Glomerular endothelial cell (primary cell): ENCODE results near the gene SPINDOC. TPM values are rescaled to one million over a fixed set of nuclear protein-coding genes. Genes with fewer than 3 reads are reported as not detected.

Experiments
- DNase-seq: peaks from one replicate; pipeline ENCODE4 v3.0.0-alpha.2; 2011; ENCODE audit warnings: low read depth, low spot score; ENCODE audit errors: extremely low read depth
- total RNA-seq: library from RNA; depleted of rRNA; stranded (reverse); fragments of >200 nt; gene quantifications from 2 replicates; pipeline ENCODE4 v1.2.3, GENCODE V29; 2015

SPINDOC gene
- total RNA-seq, 1 donor from 2014 or later = 41.6 TPM

DNA sequence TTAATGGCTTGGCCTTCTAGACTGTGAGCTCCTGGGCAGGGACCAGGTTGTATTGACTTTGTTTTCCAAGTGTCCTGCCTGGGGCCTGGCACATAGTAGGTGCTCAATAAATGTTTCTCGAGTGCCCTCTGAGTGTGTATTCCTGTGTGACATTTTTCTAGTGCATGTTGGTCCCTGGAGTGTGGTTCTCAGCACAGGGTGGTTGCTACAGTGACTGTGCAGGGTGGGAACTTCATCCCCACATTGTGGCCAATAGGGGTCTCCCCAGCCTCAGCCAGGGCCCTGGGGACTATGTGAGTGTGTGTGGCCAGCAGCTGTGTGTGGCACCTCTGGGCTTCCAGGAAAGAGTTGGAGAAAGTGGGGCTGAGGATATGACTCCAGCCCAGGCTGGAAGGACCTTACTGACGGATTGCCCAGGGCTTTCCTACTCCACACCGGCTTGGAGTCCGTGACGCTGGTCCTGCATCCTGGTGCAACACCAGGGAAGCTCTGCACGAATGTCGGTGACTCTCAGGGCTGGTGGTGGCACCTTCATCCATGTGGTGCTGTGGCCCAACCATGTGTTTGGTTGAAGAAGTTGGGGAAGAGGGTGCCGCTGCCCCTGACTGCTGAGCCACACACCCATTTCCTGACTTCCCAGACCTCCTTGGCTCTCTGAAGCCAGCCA is 16.7 kb downstream of the SPINDOC start:
- no peak for DNase-seq

DNA sequence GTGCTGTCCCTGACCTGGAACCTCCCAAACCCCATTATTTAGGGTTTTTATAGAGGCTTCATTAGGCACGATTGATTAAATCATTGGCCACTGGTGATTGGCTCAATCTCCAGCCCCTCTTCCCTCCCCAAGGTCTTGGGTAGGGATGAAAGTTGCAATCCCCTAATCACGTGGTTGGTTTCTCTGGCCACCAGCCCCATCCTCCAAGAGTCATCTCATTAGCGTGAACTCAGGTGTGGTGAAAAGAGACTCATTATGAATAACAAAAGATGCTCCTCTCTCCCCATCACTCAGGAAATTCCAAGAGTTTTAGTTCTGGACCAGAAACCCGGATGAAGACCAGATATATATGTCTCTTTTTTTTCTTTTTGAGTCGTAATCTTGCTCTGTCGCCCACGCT is 18.1 kb downstream of the SPINDOC start:
- DNase-seq = no peak

DNA sequence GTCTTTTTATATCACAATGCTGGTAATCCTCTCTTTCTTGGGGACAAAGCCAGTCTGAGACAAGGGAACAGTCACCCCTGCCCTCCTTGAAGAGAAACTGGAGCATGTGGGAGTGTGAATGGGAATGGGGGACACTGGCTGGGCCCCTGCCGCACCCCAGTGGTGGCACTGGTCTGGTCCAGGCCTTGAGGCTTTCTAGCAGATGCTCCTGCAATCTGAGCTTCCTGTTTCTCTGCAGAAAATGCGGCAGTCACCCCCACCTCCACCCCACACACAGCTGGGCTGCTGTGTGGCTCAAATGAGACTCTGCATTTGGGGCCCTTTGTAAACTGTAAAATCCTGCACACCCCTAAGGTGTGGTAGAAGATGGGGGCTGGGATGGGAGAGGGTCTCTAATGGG is 19.1 kb downstream of the SPINDOC start:
- DNase-seq = no peak

DNA sequence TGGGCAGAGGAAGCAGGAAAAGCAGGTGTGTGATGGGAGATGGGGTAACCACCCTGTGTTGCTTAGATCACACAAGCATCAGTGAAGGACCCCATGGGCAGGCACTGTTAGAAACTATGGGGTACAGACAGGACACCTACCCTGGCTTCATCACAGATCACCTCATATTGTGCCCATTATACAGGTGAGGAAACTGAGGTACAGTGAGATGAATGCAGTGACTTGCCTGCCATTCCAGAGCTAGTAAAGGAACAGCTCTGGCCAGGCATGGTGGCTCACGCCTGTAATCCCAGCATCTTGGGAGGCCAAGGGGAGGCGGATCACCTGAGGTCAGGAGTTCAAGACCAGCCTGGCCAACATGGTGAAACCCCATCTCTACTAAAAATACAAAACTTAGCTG is 19.8 kb downstream of the SPINDOC start:
- no peak for DNase-seq

DNA sequence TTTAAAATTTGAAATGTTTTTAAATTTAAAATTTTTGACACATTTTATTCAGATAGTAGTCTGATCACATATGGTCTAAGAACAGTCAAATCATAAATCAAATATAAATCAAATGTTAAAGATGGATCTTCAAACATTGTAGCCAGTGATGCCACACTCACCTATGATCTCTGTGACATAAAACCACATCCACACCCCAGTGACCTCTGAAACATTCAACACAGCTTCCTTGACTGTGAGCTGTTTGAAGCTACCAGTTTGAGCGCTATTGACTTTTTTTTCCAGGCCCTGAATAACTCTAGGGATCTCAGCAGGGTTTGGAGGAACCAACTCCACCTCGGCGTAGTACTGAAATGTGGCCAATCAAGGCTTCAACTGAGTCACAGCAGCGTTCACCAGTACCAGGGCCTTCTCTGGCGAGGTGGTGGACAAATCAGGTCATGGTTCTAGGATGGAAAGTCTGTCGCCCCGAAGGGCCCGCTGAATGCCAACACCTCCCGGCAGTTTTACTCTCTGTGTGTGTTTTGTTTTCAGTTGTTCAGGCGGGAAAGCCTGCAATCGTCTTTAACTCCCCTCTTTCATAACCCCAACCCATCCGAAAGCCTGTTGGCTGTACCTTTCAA is 21.4 kb downstream of the SPINDOC start:
- DNase-seq = no peak

DNA sequence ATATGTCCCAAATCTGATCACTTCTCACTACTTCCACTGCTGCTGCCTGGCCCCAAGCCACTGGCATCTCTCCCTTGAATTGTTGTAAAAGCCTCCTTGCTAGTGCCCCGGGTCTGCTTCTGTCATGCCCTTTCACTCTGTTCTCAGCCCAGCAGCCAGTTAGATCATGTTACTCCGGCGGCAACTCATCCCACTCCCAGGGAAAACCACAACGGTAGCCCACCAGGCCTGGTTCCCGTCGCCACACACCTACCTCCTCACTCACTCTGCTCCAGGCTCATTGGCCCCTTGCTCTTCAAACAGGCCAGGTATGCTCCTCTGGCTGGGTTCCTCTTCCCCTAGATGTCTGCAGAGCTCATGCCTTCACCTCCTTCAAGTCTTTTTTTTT is 21.9 kb downstream of the SPINDOC start:
- DNase-seq = no peak

DNA sequence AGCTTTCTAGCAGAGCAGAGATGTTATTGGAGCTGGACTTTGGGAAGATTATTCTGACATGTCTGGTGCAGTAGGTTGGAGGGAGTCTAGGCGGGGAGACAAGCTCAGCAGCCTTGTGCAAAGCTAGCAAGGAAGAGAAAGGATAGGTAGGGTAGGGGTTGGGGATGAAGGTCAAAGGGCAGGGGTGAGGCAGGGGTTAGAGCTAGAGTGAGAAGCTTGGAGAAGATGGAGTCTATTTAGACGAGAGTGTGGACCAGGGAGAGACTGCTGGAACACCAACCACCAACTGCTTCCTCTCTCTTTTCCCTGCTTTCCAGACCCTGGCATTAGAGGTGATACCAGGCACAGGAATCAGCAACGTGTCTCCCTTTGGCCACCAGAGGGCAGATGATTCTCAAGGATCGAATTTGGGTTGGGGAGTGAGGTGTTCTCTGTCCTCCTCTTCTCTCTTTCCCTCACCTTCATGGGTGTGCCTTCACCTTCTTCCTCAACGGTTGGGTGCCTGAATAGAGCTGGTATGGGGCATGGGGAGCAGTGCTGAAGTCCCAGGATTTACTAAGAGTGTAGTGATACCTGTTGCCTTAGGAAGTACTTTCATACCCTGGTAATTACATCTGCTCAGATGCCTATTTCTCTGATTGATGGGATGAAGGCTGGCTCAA is 23.9 kb downstream of the SPINDOC start:
- DNase-seq = no peak

DNA sequence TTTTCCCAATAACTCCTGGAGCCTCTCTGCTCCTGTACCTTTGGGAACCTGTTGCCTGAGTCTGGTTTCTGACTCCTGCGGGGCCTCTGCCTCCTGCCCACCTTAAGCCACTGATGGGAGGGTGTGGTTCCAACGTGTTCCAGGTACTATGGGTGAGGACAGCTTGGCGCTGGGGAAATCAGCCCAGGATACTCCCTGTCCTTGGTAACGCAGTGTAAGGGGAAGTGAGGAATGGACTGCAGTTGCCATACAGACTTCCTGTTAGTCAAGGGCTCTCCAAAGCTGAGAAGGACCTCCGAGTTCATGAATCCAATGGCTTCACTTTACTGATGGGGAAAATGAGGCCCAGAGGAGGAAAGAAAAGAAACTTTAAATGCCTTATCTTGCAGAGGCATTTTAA is 24.5 kb downstream of the SPINDOC start:
- no peak for DNase-seq

DNA sequence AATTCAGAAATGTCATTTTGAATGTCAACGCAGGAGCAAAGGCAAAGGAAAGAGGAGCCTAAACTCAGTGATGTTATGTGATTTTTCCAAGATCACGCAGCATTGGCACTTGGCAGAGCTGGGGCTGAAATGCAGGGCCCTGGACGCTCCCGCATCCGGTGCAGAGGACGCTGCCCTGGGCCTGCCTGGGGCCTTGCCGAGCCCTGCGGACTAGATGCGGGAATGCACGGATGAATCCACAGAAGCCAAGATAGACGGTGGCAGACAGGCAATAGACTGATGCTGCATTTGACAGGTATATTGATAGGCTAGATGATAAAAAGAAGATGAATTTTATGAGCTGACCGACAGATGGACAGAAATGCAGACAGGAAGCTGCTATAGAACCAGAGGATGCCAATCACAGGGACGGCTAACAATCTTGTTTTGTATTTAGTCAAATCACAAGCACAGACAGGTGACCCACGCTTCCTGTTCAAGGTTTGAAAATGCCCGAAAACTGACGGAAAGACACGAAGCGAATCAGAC is 25.0 kb downstream of the SPINDOC start:
- DNase-seq = no peak

DNA sequence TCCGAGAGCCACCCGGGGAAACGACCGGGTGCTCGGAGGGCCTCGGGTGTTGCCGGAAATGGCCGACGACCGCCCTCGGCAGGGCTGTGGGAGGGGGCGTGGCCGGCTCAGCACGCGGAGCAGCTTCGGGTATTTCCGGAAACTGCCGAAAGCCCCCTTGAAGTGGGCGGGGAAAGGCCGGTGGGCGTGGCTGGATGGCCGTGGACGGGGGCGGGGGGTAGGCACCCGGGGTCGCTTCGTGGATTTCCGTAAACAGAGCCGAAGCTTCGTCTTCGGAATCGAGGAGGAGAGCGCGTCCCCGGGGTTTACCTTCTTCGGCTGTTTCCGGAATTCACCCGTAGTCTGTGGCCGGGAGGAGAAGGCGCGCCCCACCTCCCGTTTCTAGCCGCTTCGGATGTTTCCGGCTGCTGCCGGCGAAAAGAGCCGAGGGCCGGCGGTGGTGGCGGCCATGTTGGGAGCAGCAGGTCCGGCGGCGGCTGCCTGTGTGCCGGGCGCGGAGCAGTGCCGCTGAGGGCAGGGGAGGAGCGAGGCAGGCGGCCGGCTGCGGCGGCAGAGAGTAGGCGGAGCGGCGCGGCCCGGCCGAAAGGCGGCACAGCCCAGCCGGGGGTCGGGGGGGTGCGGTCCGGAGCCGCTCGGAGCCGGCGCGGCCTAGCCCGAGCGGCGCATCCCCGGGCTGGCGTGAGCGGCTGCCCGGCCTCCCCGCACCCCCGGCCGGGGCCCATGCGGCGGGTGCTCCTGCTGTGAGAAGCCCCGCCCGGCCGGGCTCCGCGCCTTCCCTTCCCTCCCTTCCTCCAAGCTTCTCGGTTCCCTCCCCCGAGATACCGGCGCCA is 25.6 kb downstream of the SPINDOC start, which contains the start of gene MARK2:
MARK2 (plus strand) TSS at position 433 of the 830 bp plus-strand sequence; CDS start at position 830, 397 bp downstream.
- DNase-seq = peak; percentile 70

DNA sequence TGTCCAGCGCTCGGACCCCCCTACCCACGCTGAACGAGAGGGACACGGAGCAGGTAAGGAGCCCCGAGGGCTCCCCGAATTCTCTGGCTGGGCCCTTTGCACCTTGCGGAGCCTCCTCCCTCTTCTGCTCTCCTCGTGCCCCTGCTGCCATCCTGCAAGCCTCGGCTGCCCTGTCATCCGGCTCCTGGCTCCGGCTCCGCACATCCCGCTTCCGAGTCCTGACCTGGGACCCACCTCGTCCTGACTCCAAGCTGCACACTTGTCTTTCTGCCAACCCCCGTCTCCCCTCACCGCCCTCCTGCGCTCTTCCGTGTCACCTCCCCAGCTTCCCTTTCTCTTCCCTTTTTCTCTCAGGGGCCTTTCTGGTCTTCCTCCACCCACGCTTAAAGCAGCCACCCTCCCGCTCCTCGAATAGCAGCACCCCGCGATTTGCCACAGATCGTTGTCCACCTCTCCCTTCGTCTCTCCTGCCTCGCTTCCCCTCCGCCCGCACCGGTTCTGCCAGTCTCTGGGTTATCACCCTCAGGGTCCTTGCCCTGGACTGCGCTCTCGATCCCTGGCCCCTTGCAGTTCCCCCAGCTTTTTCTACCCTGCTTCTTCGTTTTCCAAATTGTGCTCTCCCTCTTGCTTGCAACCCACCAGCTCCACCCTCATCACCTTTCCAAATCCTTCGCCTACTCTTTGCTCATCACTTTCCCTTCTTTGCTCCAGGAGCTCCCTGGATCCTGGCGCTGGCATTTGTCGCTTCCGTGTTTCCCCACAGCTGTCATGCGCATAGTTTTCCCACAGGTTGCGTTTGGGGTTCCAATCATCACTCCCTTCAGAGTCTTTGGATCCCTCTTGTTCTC is 26.5 kb downstream of the SPINDOC start:
- DNase-seq = no peak

DNA sequence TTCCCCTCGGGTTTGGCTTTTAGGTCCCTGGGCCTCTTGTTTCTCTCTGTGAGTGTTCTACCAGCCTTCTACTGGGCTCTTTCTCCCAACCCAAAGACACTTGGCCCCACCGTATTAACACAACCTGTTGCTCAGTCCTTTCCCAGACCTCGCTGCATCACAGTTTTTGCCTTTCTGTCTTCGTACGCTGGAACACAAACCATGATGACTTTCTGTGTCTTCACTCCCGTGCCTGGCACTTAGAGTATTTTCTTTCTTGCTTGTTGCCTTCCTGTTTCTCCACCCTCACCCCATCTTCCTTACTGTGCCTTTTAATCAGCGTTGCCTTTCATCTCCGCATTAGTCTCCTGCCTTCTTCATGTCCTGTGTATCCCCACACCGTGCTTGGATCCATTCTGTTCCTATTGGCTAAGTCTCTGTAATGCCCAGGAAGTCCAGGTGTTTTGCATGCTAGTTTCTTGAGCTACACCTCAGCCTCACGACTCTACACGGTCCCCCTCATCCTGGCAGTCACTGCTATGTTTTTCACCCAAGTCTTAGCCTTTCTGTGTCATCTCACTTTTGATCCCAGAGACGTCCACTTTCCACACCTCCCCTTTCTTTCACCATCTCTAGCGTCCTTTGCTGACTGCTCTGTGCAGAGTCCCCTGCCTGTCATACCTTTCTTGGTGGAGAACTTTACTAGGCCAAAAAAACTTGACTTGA is 27.3 kb downstream of the SPINDOC start:
- no peak for DNase-seq

DNA sequence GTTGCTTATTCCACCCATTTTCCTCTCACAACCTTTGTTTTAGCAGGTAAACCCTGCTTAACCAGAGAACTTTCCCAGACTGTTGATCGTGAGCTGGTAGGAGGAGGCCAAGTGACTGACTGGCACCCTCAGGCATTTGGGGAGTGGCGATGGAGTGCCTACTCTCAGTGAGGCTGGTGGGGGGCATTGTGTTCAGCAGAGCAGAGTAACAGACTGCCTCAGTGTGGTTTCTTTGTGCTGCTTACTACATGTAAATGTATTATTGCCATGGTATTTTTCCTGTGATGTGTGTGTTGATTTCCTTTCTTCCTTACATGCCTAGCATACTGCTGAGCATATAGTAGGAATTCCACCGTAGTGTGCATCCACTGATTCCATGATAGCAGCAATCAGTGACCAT is 28.3 kb downstream of the SPINDOC start:
- DNase-seq = no peak

DNA sequence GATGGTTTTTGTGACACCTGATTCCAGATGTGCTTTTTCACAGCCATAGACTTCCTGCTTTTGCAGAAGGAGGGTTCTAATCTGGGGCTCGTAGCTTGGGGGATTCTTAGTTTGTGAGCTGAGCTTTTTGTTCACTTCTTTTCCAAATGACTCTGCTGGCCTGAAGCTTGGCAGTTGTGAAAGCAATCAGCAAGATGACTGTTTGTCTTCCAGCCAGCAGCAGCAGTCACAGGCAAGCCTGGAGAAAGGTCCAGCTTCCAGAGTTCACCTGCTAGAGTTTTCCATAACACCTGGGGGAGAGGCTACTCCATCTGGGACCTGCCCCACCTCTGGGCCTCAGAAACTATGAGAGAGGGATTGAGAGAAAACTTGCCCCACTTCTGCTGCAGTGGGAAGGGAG is 29.8 kb downstream of the SPINDOC start:
- no peak for DNase-seq

DNA sequence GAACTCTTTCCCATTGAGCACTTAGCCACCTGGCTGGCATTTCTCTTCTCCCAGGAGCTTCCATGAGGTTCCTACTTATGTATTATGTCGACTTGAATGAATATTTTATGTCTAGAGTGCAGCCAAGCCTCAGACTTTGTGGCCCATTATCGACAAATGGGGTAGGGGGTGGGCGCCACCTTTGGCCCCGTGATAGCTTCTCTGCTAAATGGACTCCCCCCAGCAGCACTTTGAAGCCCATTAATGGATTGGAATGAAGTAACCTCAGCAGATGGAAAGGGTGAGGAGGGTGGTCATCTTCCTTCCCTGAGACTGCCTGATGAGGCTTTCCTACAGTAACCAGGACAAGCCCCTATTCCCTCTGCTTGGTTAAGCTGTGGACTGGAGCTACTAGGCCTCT is 31.6 kb downstream of the SPINDOC start:
- DNase-seq = no peak

DNA sequence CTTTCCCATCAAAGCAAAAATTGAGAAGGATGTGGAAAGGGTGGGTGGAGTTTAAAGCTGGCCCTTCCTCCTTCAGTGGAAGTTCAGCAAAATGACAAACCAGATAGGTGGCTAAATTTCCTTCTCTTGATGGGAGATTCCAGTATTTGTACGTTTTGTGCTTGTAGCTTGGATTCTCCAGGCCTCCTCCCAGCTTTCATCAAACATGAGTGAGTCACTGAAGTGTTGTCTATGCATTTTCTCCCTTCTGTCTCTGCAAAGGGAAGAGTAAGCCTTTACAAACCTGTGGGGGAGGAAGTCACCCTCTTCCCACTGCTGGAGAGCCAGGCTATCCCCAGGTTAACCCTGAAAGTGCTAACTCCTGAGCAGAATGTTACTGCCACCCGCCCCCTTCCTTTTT is 32.0 kb downstream of the SPINDOC start:
- DNase-seq = no peak

DNA sequence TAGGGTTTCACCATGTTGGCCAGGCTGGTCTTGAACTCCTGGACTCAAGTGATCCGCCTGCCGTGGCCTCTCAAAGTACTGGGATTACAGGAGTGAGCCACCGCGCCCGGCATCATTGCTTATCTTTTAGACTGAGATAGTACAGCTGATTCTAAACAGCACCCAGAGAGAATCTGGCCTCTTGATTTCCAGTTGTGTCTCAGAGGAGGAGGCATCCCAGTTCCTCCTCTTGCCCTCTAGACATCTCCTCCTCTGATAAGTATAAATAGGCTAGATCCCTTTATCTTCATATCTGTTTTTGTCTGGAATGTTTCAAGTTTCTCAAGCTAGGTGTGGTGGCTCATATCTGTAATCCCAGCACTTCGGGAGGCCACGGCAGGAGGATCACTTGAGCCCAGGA is 32.7 kb downstream of the SPINDOC start:
- no peak for DNase-seq

DNA sequence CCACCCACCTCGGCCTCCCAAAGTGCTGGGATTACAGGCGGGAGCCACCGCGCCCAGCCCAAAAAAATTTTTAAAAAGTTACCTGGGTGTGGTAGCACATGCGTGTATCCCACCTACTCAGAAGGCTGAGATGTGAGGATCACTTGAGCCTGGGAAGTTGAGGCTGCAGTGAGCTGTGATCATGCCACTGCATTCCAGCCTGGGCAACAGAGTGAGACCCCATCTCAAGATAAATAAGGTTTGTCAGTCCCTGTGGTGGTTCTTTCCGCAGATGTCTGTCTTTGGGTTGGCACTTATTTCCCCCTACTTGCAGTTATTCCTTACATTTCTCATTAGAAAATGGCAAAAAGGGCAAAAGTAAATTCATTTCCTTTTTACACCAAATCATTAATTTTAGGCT is 33.6 kb downstream of the SPINDOC start:
- DNase-seq = no peak

DNA sequence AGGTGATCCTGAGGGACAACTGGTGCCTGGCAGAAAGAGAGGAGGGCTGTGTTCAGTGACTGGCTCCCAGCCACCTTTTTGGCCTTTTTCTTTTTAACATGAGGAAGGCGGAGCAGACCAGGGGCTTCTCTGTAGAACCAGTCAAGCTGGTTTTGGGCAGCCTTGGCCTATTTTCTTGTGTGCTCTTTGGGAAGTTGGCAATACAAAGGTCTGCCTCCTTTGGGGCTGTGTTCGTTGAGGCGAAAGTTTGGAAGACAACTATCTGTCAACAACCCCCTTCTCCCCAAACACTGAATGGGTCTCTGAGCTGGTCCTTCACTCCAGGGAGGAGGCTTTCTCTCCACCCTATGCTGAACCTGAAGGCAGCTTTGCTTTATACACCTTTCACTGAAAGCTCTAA is 34.1 kb downstream of the SPINDOC start:
- no peak for DNase-seq

DNA sequence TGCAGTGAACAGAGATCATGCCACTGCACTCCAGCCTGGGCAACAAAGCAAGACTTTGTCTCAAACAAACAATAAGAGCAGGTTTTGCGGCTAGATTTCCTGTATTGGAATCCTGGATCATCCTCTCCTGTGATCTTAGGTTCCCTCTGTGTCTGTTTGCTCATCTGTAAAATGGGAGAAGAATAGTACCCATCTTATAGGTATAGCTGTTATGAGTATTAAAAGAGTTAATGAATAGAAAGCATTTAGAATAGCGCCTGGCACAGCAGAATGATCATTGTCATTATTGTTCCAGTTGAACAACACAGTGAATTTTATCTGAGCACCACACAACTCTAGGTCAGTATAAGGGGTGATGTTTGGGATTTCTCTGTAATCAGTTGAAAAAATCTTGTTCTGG is 36.4 kb downstream of the SPINDOC start:
- no peak for DNase-seq
